ENCODE measurements around the gene XPC.

- TF ChIP-seq POLR2A (IDR thresholded peaks at IDR 0.05; ENCODE audit: low read length) (no peak), GATA1 (IDR thresholded peaks at IDR 0.05; ENCODE audit: low read depth, low read length) (no peak)
Measured at GRCh38 chr3:14141144-14141543, 37.3 kb downstream of the XPC start.
